SK-N-SH (cell line): ENCODE data around the gene USH1C.

Experiments used
- CTCF ChIP-seq: fragments of 200-600 bp; sonication (generic); IDR thresholded peaks from 2 replicates; pipeline ENCODE4 v1.6.1; 2017; ENCODE audit warnings: antibody characterized with exemption, mild to moderate bottlenecking, moderate library complexity
- MAX ChIP-seq: IDR thresholded peaks from 2 replicates; pipeline ENCODE4 v1.4.0; 2012; ENCODE audit warnings: low read depth
- REST ChIP-seq: IDR thresholded peaks from 2 replicates; pipeline ENCODE4 v1.6.1; 2012; ENCODE audit warnings: mild to moderate bottlenecking, low read depth, low read length, moderate library complexity
- SIN3A ChIP-seq: IDR thresholded peaks from 2 replicates; pipeline ENCODE4 v1.6.1; 2012; ENCODE audit warnings: low read depth, mild to moderate bottlenecking, low read length, moderate library complexity, borderline replicate concordance
- USF2 ChIP-seq: fragments of 150-350 bp; IDR thresholded peaks from 2 replicates; pipeline ENCODE4 v1.6.1; 2017; ENCODE audit warnings: antibody characterized with exemption, low read length, low read depth, borderline replicate concordance

- TF ChIP-seq CTCF (no peak), MAX (no peak), REST (no peak), SIN3A (no peak), USF2 (no peak)
These were observed 44.5 kb upstream of the USH1C start for GRCh38 chr11:17588721-17589120.
